ENCODE data around the gene HMOX1. TPM values are rescaled to one million over a fixed set of nuclear protein-coding genes. Genes with fewer than 3 reads are reported as not detected.

HMOX1 gene
- total and polyA plus RNA-seq, 4 donors = 8.6 to 16.5 (median 14.4) TPM

GRCh38 chr22:35349704-35350538, 31.0 kb upstream of the HMOX1 start:
- no peak overlapping the region for H3K4me3 ChIP-seq (ENCODE audit: low read depth, low read length)
- WGBS (ENCODE audit: insufficient coverage) = 46% methylated on average over 14 of the region's 17 CpGs
- H3K27ac ChIP-seq (ENCODE audit: low read depth, low read length) = peak overlapping the region; percentile 20
- peak in 5 of 6 donors; percentile 2 to 68 (median 28) for DNase-seq (ENCODE audit: low read depth in 4 of 6, low spot score in 6 of 6)
- no peaks in the 10 kb centered on the region for H3K9me3 ChIP-seq (ENCODE audit: control insufficient read depth, insufficient read depth, low read length)
- H3K4me1 ChIP-seq (ENCODE audit: control insufficient read depth, insufficient read depth, low read length) = peaks cover 27% of the 10 kb centered on the region
- peaks cover 39% of the 10 kb centered on the region for H3K36me3 ChIP-seq (ENCODE audit: control insufficient read depth, insufficient read depth, low read length)
- H3K27me3 ChIP-seq (ENCODE audit: control insufficient read depth, insufficient read depth, low read length) = no peaks in the 10 kb centered on the region

GRCh38 chr22:35350539-35351503, 30.1 kb upstream of the HMOX1 start:
- H3K4me1 ChIP-seq (ENCODE audit: control insufficient read depth, insufficient read depth, low read length) = peaks cover 27% of the 10 kb centered on the region
- WGBS (ENCODE audit: insufficient coverage) = under 1% methylated on average over 47 of the region's 47 CpGs

GRCh38 chr22:35352214-35353111, 28.4 kb upstream of the HMOX1 start:
- H3K4me1 ChIP-seq (ENCODE audit: control insufficient read depth, insufficient read depth, low read length) = peaks cover 27% of the 10 kb centered on the region
- peak in 2 of 6 donors; percentile 10 to 26 for DNase-seq (ENCODE audit: low read depth in 4 of 6, low spot score in 6 of 6)

More at GRCh38 chr22:35350539-35351503, 30.1 kb upstream of the HMOX1 start:
- DNase-seq (ENCODE audit: low read depth in 4 of 6, low spot score in 6 of 6) = peak; percentile 61 to 96 (median 78)
- H3K36me3 ChIP-seq (ENCODE audit: control insufficient read depth, insufficient read depth, low read length) = peaks cover 30% of the 10 kb centered on the region
- H3K27ac ChIP-seq (ENCODE audit: low read depth, low read length) = peak overlapping the region; percentile 74
- no peaks in the 10 kb centered on the region for H3K9me3 ChIP-seq (ENCODE audit: control insufficient read depth, insufficient read depth, low read length)
- H3K4me3 ChIP-seq (ENCODE audit: low read depth, low read length) = peak overlapping the region; percentile 63
- H3K27me3 ChIP-seq (ENCODE audit: control insufficient read depth, insufficient read depth, low read length) = no peaks in the 10 kb centered on the region

GRCh38 chr22:35353318-35353717, 27.6 kb upstream of the HMOX1 start:
- WGBS (ENCODE audit: insufficient coverage) = 72% methylated on average over 5 of the region's 12 CpGs

More at GRCh38 chr22:35352214-35353111, 28.4 kb upstream of the HMOX1 start:
- H3K36me3 ChIP-seq (ENCODE audit: control insufficient read depth, insufficient read depth, low read length) = peaks cover 14% of the 10 kb centered on the region
- no peaks in the 10 kb centered on the region for H3K27me3 ChIP-seq (ENCODE audit: control insufficient read depth, insufficient read depth, low read length)
- no peak overlapping the region for H3K4me3 ChIP-seq (ENCODE audit: low read depth, low read length)
- WGBS (ENCODE audit: insufficient coverage) = 77% methylated on average over 14 of the region's 19 CpGs
- H3K9me3 ChIP-seq (ENCODE audit: control insufficient read depth, insufficient read depth, low read length) = no peaks in the 10 kb centered on the region
- H3K27ac ChIP-seq (ENCODE audit: low read depth, low read length) = peak overlapping the region; percentile 15

GRCh38 chr22:35354068-35354467, 26.8 kb upstream of the HMOX1 start:
- Histone ChIP-seq H3K9me3 (ENCODE audit: control insufficient read depth, insufficient read depth, low read length) (no peaks in the 10 kb centered on the region), H3K27me3 (ENCODE audit: control insufficient read depth, insufficient read depth, low read length) (no peaks in the 10 kb centered on the region), H3K27ac (ENCODE audit: low read depth, low read length) (no peak overlapping the region), H3K4me3 (ENCODE audit: low read depth, low read length) (no peak overlapping the region), H3K36me3 (ENCODE audit: control insufficient read depth, insufficient read depth, low read length) (no peaks in the 10 kb centered on the region), H3K4me1 (ENCODE audit: control insufficient read depth, insufficient read depth, low read length) (peaks cover 26% of the 10 kb centered on the region)
- no peak for DNase-seq (ENCODE audit: low read depth in 4 of 6, low spot score in 6 of 6)
- WGBS (ENCODE audit: insufficient coverage) = 84% methylated on average over 4 of the region's 4 CpGs

More at GRCh38 chr22:35353318-35353717, 27.6 kb upstream of the HMOX1 start:
- peaks cover 5% of the 10 kb centered on the region for H3K36me3 ChIP-seq (ENCODE audit: control insufficient read depth, insufficient read depth, low read length)
- H3K4me1 ChIP-seq (ENCODE audit: control insufficient read depth, insufficient read depth, low read length) = peaks cover 27% of the 10 kb centered on the region
- H3K9me3 ChIP-seq (ENCODE audit: control insufficient read depth, insufficient read depth, low read length) = no peaks in the 10 kb centered on the region
- no peaks in the 10 kb centered on the region for H3K27me3 ChIP-seq (ENCODE audit: control insufficient read depth, insufficient read depth, low read length)
- no peak overlapping the region for H3K4me3 ChIP-seq (ENCODE audit: low read depth, low read length)
- no peak overlapping the region for H3K27ac ChIP-seq (ENCODE audit: low read depth, low read length)
- DNase-seq (ENCODE audit: low read depth in 4 of 6, low spot score in 6 of 6) = no peak

- no peak for DNase-seq (ENCODE audit: low read depth in 4 of 6, low spot score in 6 of 6)
- 92% methylated on average over 2 of the region's 6 CpGs for WGBS (ENCODE audit: insufficient coverage)
These were observed 22.8 kb upstream of the HMOX1 start for GRCh38 chr22:35357883-35358621.

GRCh38 chr22:35359380-35360065, 21.4 kb upstream of the HMOX1 start:
- no peak overlapping the region for H3K4me3 ChIP-seq (ENCODE audit: low read depth, low read length)
- no peaks in the 10 kb centered on the region for H3K36me3 ChIP-seq (ENCODE audit: control insufficient read depth, insufficient read depth, low read length)
- 89% methylated on average over 7 of the region's 9 CpGs for WGBS (ENCODE audit: insufficient coverage)
- H3K4me1 ChIP-seq (ENCODE audit: control insufficient read depth, insufficient read depth, low read length) = no peaks in the 10 kb centered on the region
- H3K9me3 ChIP-seq (ENCODE audit: control insufficient read depth, insufficient read depth, low read length) = no peaks in the 10 kb centered on the region
- DNase-seq (ENCODE audit: low read depth in 4 of 6, low spot score in 6 of 6) = no peak
- no peaks in the 10 kb centered on the region for H3K27me3 ChIP-seq (ENCODE audit: control insufficient read depth, insufficient read depth, low read length)
- H3K27ac ChIP-seq (ENCODE audit: low read depth, low read length) = no peak overlapping the region

More at GRCh38 chr22:35357883-35358621, 22.8 kb upstream of the HMOX1 start:
- Histone ChIP-seq H3K4me1 (ENCODE audit: control insufficient read depth, insufficient read depth, low read length) (no peaks in the 10 kb centered on the region), H3K27me3 (ENCODE audit: control insufficient read depth, insufficient read depth, low read length) (no peaks in the 10 kb centered on the region), H3K36me3 (ENCODE audit: control insufficient read depth, insufficient read depth, low read length) (no peaks in the 10 kb centered on the region), H3K4me3 (ENCODE audit: low read depth, low read length) (no peak overlapping the region), H3K27ac (ENCODE audit: low read depth, low read length) (no peak overlapping the region), H3K9me3 (ENCODE audit: control insufficient read depth, insufficient read depth, low read length) (no peaks in the 10 kb centered on the region)

GRCh38 chr22:35361001-35361558, 19.8 kb upstream of the HMOX1 start:
- no peaks in the 10 kb centered on the region for H3K27me3 ChIP-seq (ENCODE audit: control insufficient read depth, insufficient read depth, low read length)
- no peaks in the 10 kb centered on the region for H3K4me1 ChIP-seq (ENCODE audit: control insufficient read depth, insufficient read depth, low read length)
- no peaks in the 10 kb centered on the region for H3K36me3 ChIP-seq (ENCODE audit: control insufficient read depth, insufficient read depth, low read length)
- whole genome bisulfite sequencing (ENCODE audit: insufficient coverage) = 66% methylated on average over 5 of the region's 6 CpGs
- no peak for DNase-seq (ENCODE audit: low read depth in 4 of 6, low spot score in 6 of 6)
- no peak overlapping the region for H3K4me3 ChIP-seq (ENCODE audit: low read depth, low read length)
- H3K27ac ChIP-seq (ENCODE audit: low read depth, low read length) = no peak overlapping the region
- no peaks in the 10 kb centered on the region for H3K9me3 ChIP-seq (ENCODE audit: control insufficient read depth, insufficient read depth, low read length)
